Cardiac septum (tissue), 1 donor: Measurements from ENCODE around the gene GIPC1. TPM values are rescaled to one million over a fixed set of nuclear protein-coding genes. Genes with fewer than 3 reads are reported as not detected.

Experiments
- DNase-seq: peaks from one replicate; pipeline ENCODE4 v3.0.0-alpha.2; 2020; ENCODE audit warnings: low spot score
- intact Hi-C: fragments of 100-400 bp; cut with DNase I; formaldehyde crosslinking; loops from one replicate; pipeline ENCODE4 v1.14.0; 2022
- total RNA-seq: library from RNA; stranded (reverse); fragmentation: NEBNext Ultra II Directional; extraction: Animal tissue kit (Norgen Biotek cat#: 25700); gene quantifications from one replicate; pipeline ENCODE4 v1.2.1, GENCODE V29; 2021
- donor health status: DM: no; HTN: no; CAD: no.

GIPC1 gene
- total RNA-seq, 1 donor from 2014 or later: 49.5 TPM

- no peak for DNase-seq
- intact Hi-C loops: loop anchor here (1.0 kb wide), 1 partner anchor 21 kb away; the partner anchor contains the start of gene DNAJB1
Measured at GRCh38 chr19:14496834-14497227, 904 bp upstream of the GIPC1 start.

- DNase-seq: no peak
- intact Hi-C loops: loop anchor here (1.0 kb wide), 1 partner anchor 23 kb away; the partner anchor contains the start of gene DNAJB1
Measured at GRCh38 chr19:14495672-14496028, 277 bp downstream of the GIPC1 start.

- intact Hi-C loops: no loop called here
- DNase-seq: no peak
Measured at GRCh38 chr19:14494910-14495671, 836 bp downstream of the GIPC1 start.

GRCh38 chr19:14494411-14494810, 1.5 kb downstream of the GIPC1 start:
- DNase-seq: no peak
- intact Hi-C loops: no loop called here

- intact Hi-C loops: no loop called here
- DNase-seq: no peak
Measured at GRCh38 chr19:14492756-14493337, 3.1 kb downstream of the GIPC1 start.

GRCh38 chr19:14487370-14488125, 8.4 kb downstream of the GIPC1 start:
- DNase-seq: no peak
- intact Hi-C loops: no loop called here

- no peak for DNase-seq
- intact Hi-C loops: no loop called here
Measured at GRCh38 chr19:14482172-14482941, 13.6 kb downstream of the GIPC1 start.

- no peak for DNase-seq
Measured at GRCh38 chr19:14480700-14481079, 15.2 kb downstream of the GIPC1 start.

GRCh38 chr19:14479975-14480699, 15.8 kb downstream of the GIPC1 start:
- intact Hi-C loops: loop anchor here (10.0 kb wide), 1 partner anchor 335 kb away; no protein-coding TSS in a partner anchor

More at GRCh38 chr19:14480700-14481079, 15.2 kb downstream of the GIPC1 start:
- intact Hi-C loops: no loop called here

DNA sequence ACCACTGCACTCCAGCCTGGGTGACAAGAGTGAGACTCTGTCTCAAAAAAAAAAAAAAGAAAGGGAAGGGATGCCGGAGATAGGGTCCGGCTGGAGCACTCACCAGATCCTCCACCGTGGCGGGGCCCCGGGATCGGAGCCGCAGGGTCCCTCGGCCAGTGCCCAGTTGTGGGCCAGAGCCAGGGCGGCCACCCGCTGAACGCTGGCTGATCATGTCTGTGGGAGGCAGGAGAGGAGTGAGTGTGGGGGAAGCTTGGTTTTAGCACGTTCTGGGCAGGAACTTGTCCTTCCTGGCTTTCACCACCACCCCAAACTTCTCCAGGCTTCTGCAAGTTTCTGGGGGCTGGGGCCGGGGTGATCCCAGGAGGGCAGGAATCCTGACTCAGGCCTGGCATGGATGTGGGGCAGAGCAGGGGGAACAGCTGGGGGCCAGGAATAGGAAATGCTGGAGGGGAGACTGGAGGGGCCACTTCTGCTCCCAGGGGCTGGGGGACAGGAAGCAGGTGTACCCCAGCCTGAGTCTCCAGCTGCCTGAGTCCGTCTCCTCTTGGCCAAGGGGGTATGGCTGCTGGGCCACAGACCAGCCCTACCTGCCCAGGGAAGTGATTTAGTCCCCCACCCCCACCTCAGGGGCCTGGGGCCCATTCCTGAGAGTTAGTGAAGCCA, 16.5 kb downstream of the GIPC1 start:
- intact Hi-C loops: loop anchor here (10.0 kb wide), 1 partner anchor 335 kb away; no protein-coding TSS in a partner anchor
- no peak for DNase-seq

More at GRCh38 chr19:14479975-14480699, 15.8 kb downstream of the GIPC1 start:
- DNase-seq: peak; percentile 84

DNA sequence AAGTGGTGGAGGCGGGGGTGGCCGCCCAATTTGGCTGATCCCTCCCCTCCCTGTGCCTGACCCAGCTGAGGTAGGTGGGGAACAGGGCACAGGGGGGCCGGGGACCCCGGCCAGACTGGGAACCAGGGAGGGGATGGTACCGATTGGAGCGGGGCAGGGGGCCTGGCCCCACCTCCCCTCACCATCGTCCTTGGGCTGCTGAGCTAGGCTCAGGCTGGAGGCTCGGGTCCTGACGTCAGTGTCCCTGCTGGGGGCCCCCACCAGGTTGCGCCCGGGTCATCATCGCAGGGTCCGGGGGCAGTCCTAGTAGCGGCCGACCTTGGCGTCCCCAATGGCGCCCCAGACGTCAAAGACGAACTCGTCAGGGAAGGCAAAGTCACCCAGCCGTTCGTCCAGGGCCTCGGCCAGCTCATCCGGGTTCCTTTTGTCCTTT, 17.8 kb downstream of the GIPC1 start:
- DNase-seq: no peak
- intact Hi-C loops: loop anchor here (10.0 kb wide), 1 partner anchor 333 kb away; no protein-coding TSS in a partner anchor

GRCh38 chr19:14477418-14478112, 18.4 kb downstream of the GIPC1 start:
- DNase-seq: no peak
- intact Hi-C loops: loop anchor here (10.0 kb wide), 1 partner anchor 333 kb away; no protein-coding TSS in a partner anchor

DNA sequence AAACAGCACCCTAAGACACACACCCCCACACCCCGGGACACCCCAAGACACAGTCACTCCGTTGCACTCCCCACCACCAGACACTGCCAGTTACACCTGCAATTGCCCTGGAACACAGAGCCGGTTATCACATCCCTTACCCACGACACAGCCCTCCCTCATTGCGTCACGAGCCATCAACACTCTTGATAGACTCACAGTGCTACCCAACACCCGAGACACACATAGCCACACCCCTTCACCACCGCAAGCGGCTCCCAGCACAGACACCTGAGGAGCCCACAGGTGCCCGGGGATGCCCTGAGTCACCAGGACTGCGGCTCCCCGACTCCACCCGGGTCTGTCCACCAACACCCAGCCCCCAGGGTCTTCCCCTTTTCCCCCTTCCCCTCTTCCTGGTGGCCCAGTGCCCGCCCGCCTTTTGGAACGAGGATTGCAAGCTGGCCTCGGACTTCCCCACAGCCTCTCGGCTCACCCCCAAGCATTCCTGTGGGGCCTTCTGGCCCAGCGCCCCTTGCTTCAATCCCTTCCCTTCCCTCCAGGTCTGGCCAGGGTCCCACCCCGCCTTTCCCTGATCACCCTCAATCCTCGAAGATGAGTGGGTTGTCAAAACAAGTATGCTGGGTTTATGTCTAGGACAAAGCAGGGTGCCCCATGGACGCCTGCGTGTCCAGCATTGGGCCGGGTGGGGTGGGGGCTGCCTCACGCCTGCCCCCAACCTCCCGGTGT, 19.1 kb downstream of the GIPC1 start:
- intact Hi-C loops: loop anchor here (10.0 kb wide), 1 partner anchor 332 kb away; no protein-coding TSS in a partner anchor
- DNase-seq: no peak

DNA sequence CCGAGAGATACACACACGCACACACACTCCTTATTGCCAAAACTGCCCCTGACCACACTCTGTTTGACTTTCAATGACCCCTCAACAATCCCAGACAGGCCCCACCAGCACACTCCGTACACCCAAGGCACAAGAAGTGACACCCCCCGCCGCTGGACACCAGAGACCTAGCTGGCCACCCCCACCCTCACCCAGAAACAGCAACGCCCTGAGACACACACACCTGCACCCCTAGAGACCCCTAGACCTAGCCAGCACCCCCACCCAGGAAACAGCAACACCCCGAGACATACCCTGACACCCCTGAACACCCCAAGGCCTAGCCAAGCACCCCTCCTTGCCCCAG, 19.6 kb downstream of the GIPC1 start:
- intact Hi-C loops: loop anchor here (10.0 kb wide), 1 partner anchor 331 kb away; no protein-coding TSS in a partner anchor
- no peak for DNase-seq

DNA sequence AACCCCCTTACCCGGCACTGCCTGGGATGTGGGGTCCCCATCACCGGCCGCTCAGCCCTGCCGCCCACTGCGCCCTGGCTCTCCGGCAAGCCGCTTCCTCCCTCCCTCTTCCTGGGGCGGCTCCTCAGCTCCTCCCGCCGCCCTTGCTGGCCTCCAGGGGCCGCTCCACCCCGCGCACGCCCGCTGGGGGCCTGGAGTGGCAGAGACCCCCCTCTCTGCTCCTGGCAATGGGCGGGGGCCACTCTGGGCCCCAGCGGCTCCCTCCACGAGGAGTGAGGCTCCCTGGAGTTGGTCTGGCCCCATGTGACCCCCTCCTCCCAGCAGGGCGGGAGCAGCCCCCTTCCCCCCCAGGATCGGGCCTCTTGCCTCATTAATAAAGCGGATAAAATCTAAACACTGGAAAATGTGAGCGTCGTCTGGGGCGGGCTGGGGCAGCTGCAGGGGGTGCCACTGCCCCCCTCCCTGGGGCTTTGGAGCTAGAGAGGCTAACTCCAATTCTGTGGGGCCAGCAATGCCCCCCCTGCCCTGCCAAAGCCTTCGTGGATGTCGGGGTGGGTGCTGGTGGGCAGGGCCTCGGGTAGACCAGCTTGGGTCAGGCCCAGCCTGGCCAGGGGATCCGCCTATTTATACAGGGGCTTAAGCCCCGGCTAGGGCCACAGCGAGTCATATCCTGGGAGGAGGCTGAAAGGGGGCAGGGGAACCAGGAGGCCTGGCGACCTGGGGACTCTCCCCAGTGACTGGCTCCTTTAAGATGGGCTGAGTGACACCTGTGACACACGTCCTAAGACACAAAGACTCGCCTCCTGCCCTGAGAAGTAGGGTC, 20.5 kb downstream of the GIPC1 start, which contains the start of gene PTGER1:
PTGER1 (minus strand) TSS at position 104 of the 823 bp plus-strand sequence. CDS start 1,034 bp downstream, outside the sequence.
- intact Hi-C loops: loop anchor here (10.0 kb wide), 1 partner anchor 331 kb away; no protein-coding TSS in a partner anchor
- no peak for DNase-seq

GRCh38 chr19:14474827-14475226, 21.1 kb downstream of the GIPC1 start:
- intact Hi-C loops: loop anchor here (10.0 kb wide), 1 partner anchor 330 kb away; no protein-coding TSS in a partner anchor
- DNase-seq: no peak
